Stimulated activated CD8-positive, alpha-beta memory T cell treated with anti-CD3 and anti-CD28 coated beads, Interleukin-12 subunit alpha, Interleukin-12 subunit beta, amount 100 ng/mL, for 4 hours (primary cell): ENCODE data around the gene AEBP1.

Experiments used
- DNase-seq: peaks from one replicate; pipeline ENCODE4 v3.0.0-alpha.2; 2020; ENCODE audit warnings: low read depth

AEBP1 gene

GRCh38 chr7:44086627-44087026, 17.5 kb upstream of the AEBP1 start:
- no peak for DNase-seq

- DNase-seq: no peak
Observed at GRCh38 chr7:44087911-44088838, 16.0 kb upstream of the AEBP1 start.

GRCh38 chr7:44093102-44093641, 11.0 kb upstream of the AEBP1 start:
- DNase-seq: no peak

- DNase-seq: no peak
Observed at GRCh38 chr7:44094365-44094764, 9.8 kb upstream of the AEBP1 start.

GRCh38 chr7:44094883-44095592, 9.1 kb upstream of the AEBP1 start:
- DNase-seq: no peak

- DNase-seq: no peak
Observed at GRCh38 chr7:44095781-44096180, 8.4 kb upstream of the AEBP1 start.

- no peak for DNase-seq
Observed at GRCh38 chr7:44096326-44096881, 7.7 kb upstream of the AEBP1 start.

- no peak for DNase-seq
Observed at GRCh38 chr7:44097064-44097932, 6.8 kb upstream of the AEBP1 start.

GRCh38 chr7:44098092-44099068, 5.8 kb upstream of the AEBP1 start:
- no peak for DNase-seq

- no peak for DNase-seq
Observed at GRCh38 chr7:44099669-44100068, 4.5 kb upstream of the AEBP1 start.

- no peak for DNase-seq
Observed at GRCh38 chr7:44100458-44101302, 3.5 kb upstream of the AEBP1 start.

GRCh38 chr7:44101303-44101965, 2.7 kb upstream of the AEBP1 start:
- no peak for DNase-seq

GRCh38 chr7:44101966-44102845, 1.9 kb upstream of the AEBP1 start:
- no peak for DNase-seq

GRCh38 chr7:44102846-44103565, 1.1 kb upstream of the AEBP1 start:
- DNase-seq: no peak

- no peak for DNase-seq
Observed at GRCh38 chr7:44103566-44103922, 601 bp upstream of the AEBP1 start.

GRCh38 chr7:44104860-44105771, 971 bp downstream of the AEBP1 start:
- no peak for DNase-seq
